GM19240 (cell line): ENCODE measurements around the gene CDK5R2.
A peak's percentile ranks its signal among the peaks of the same experiment; 100 is the strongest.
"Not testable (repeated sequence)": the region's sequence is repeated elsewhere in the genome, so short reads cannot be mapped to it uniquely, and the experiment has no call there.

Source experiments
- DNase-seq: peaks from one replicate; pipeline ENCODE4 v3.0.0; 2011; ENCODE audit warnings: low spot score; ENCODE audit not compliant: insufficient read length

CDK5R2 gene

GRCh38 chr2:218959141-218959731 lies at the start of gene CDK5R2:
TSS of gene CDK5R2 (plus strand) at chr2:218959666. CDS start at chr2:218959821, 155 bp downstream.
- peak; percentile 94 for DNase-seq

GRCh38 chr2:218910741-218911140 lies 48.7 kb upstream of the CDK5R2 start:
- no peak for DNase-seq

- DNase-seq: no peak
Observed at GRCh38 chr2:218920504-218920903, 39.0 kb upstream of the CDK5R2 start.

- DNase-seq: no peak
Observed at GRCh38 chr2:218924757-218925156, 34.7 kb upstream of the CDK5R2 start.

DNA sequence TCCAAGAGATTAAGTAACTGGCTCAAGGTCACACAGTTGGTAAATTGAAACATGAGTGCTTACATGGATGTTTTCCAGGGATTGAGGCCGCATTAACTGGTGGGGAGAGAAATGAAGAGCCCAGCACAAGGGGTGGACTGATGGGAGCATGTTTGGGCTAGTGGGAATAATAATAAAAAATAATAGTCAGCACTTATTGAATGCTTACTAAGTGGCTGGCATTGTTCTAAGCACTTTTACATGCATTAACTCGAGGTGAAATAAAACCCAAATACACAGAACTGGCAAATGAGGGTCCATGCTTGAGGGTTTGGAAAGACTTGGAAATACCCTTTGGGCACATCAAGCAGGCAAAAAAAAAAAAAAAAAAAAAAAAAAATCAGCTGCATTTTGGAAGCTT lies 34.0 kb upstream of the CDK5R2 start:
- no peak for DNase-seq

DNA sequence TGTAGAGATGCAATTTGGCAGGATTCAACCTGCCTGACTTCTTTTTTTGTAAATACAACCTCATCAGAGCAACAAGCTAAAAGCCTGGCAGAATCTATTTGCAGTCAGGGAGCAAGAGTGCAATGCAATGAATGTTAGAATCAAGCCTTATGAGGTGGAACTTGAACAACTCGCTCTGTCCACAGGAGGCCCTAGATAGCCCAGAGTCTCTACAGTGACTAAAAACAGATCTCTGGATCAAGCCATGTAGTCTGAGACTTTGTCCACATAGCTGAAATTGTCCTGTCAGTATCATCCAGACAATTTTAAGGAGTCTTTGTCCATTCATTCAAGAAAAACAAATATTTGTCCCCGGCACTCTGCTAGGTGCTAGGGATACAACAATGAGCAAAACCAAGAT lies 32.0 kb upstream of the CDK5R2 start:
- DNase-seq: no peak

DNA sequence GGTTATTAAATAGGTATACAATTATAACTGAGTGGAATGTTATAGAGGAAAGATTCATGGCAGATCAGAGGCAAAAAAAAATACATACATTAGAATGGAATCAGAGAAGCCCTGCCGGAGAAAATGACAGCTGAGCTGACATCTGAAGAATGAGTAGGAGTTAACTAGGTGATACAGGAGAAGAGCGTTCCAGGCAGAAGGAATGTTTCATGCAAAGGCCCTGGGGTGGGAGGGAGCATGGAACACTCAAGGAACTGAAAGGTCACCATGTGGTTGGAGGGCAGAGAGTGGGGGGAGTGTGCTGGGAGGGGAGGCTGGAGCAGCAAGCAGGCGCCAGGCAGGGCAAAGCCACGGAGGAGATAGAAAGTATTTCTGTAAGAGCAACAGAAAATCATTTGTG lies 31.6 kb upstream of the CDK5R2 start:
- no peak for DNase-seq

- not testable (repeated sequence) for DNase-seq
Observed at GRCh38 chr2:218930488-218930887, 29.0 kb upstream of the CDK5R2 start.

DNA sequence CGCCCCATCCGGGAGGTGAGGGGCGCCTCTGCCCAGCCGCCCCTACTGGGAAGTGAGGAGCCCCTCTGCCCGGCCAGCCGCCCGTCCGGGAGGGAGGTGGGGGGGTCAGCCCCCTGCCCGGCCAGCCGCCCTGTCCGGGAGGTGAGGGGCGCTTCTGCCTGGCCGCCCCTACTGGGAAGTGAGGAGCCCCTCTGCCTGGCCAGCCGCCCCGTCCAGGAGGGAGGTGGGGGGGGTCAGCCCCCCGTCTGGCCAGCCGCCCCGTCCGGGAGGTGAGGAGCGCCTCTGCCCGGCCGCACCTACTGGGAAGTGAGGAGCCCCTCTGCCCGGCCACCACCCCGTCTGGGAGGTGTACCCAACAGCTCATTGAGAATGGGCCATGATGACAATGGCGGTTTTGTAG lies 27.7 kb upstream of the CDK5R2 start:
- DNase-seq: not testable (repeated sequence)

DNA sequence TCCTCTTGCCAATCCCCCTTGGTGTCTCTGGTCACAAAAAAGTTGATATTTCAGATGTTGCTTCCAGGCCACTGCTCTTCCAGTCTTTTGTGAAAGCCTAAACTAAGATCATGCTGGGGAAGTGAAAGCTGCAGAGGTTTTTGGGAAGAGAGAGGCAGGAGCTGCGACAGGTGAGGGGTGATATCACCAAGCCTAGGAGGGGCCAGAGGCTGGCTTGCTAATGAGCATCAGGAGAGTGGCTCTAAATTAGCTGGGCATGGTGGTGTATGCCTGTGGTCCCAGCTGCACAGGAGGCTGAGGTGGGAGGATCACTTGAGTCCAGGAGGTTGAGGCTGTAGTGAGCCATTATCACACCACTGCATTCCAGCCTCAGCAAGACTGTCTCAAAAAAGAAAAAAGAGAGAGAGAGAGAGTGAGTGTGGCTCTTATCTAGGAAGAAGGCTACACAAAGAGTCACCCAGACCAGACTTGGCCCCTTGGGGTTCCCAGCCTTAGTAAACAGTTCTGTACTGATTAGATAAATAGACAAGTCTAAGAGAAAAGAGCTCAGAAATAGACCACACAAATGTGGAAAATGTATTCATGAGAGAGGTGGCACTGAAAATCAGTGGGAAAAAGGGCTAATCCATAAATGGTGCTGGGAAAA lies 14.6 kb upstream of the CDK5R2 start:
- no peak for DNase-seq

GRCh38 chr2:218946621-218947020 lies 12.8 kb upstream of the CDK5R2 start:
- DNase-seq: no peak

- no peak for DNase-seq
Observed at GRCh38 chr2:218952160-218952559, 7.3 kb upstream of the CDK5R2 start.

DNA sequence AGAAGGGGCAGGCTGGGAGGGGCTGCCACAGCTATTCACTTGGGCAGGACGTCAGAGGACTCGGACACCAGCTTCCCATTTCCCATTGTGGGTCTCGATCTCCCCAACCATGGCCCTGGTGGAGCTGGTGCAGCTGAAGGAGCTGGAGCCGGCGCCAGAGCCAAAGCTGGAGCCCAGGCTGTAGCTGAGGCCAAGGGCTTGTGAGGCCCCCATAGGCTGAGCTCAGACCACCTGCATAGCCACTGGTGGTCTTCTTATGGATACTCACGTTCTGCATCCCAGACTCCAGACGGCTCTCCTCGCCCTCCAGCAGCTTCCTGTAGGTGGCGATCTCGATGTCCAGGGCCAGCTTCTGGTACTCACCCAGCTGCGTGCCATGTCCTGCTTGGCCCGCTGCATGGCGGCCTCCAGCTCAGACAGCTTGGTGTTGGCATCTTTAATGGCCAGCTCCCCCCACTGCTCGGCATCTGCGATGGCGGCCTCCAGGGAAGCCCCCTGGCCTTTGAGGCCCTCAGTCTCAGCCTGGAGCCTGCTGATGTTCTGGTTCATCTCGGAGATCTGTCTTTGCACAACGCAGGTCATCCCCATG lies 6.0 kb upstream of the CDK5R2 start:
- DNase-seq: no peak

- no peak for DNase-seq
Observed at GRCh38 chr2:218954541-218955300, 4.7 kb upstream of the CDK5R2 start.

- DNase-seq: no peak
Observed at GRCh38 chr2:218956039-218956438, 3.4 kb upstream of the CDK5R2 start.

GRCh38 chr2:218957671-218958070 lies 1.8 kb upstream of the CDK5R2 start:
- no peak for DNase-seq

DNA sequence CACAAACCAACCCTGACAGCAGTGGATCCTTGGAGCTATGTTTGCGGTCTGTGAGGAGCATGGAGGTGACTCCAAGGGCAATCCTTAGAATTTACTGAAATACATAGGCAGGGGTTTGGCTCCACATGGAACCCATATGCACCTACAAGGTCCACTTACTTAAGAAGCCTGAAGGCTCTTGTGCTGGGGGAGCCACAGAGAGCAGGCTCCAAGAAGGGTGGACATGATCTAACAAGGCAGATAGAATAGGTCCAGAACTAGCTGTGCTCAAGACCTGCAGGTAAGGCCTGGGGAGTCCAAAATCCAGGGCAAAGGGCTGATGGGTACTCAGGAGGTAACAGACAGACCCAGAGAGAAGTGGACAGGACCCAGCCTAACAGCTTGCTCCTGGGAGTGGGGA lies 1.2 kb upstream of the CDK5R2 start:
- DNase-seq: no peak

GRCh38 chr2:218959761-218960308 lies 369 bp downstream of the CDK5R2 start:
- no peak for DNase-seq

- DNase-seq: no peak
Observed at GRCh38 chr2:218960309-218961165, 1.1 kb downstream of the CDK5R2 start.

DNA sequence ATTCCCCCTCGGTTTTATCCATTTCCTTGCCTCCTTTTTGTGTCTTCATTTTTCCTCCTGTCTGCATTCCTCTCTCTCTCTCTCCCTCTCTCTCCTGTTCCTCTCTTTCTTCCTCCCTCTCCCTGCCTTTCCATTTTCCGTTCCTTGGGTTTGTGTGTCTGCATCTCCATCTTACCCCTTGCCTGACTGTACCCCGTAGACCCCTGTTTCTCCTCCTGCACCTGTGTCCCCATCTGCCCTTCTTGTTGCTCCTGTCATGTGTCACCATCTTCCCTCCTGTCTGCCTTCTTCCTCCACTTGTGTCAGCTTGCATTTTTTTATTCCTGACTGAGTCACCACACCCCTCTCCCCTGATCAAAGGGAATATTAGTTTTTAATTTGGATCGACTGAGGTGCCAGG lies 1.8 kb downstream of the CDK5R2 start:
- DNase-seq: no peak
